Memory B cell (primary cell): Measurements from ENCODE around the gene HS3ST4.

Experiments used
- ATAC-seq: fragments of 150-1000 bp; cut with Tn5 transposase; 2 replicates; pipeline ENCODE4 v1.10.0; 2021; ENCODE audit warnings: low read depth, mild to moderate bottlenecking, moderate library complexity
- DNase-seq, 2 donors: peaks; one replicate each; pipeline ENCODE4 v3.0.0; 2022; ENCODE audit warnings: low spot score in 2 of 2
- H3K27ac Mint-ChIP-seq: one replicate; pipeline ENCODE4 v1.8.0; 2022; ENCODE audit warnings: mild to moderate bottlenecking, moderate library complexity, mixed read lengths
- H3K27me3 Mint-ChIP-seq: one replicate; pipeline ENCODE4 v1.8.0; 2022; ENCODE audit warnings: mixed read lengths
- H3K36me3 Mint-ChIP-seq: one replicate; pipeline ENCODE4 v1.8.0; 2022; ENCODE audit warnings: mild to moderate bottlenecking, mixed read lengths
- H3K4me1 Mint-ChIP-seq: one replicate; pipeline ENCODE4 v1.8.0; 2022; ENCODE audit warnings: mixed read lengths
- H3K4me3 Mint-ChIP-seq: one replicate; pipeline ENCODE4 v1.8.0; 2022; ENCODE audit warnings: mild to moderate bottlenecking, moderate library complexity, mixed read lengths
- H3K9me3 Mint-ChIP-seq: one replicate; pipeline ENCODE4 v1.8.0; 2022; ENCODE audit warnings: mixed read lengths

HS3ST4 gene

GRCh38 chr16:25823891-25824290 lies 132.1 kb downstream of the HS3ST4 start:
- ATAC-seq (no peak), DNase-seq (no peak)
- no peak overlapping the region for H3K4me3 Mint-ChIP-seq
- H3K27me3 Mint-ChIP-seq = no peaks in the 10 kb centered on the region
- H3K36me3 Mint-ChIP-seq = no peaks in the 10 kb centered on the region
- H3K4me1 Mint-ChIP-seq = no peaks in the 10 kb centered on the region
- no peak overlapping the region for H3K27ac Mint-ChIP-seq
- H3K9me3 Mint-ChIP-seq = no peaks in the 10 kb centered on the region

GRCh38 chr16:25827709-25828108 lies 135.9 kb downstream of the HS3ST4 start:
- H3K4me3 Mint-ChIP-seq = no peak overlapping the region

GRCh38 chr16:25828510-25828909 lies 136.8 kb downstream of the HS3ST4 start:
- H3K4me3 Mint-ChIP-seq = no peak overlapping the region
- peaks cover 9% of the 10 kb centered on the region for H3K27me3 Mint-ChIP-seq
- no peaks in the 10 kb centered on the region for H3K36me3 Mint-ChIP-seq
- ATAC-seq = no peak
- DNase-seq = no peak
- H3K27ac Mint-ChIP-seq = no peak overlapping the region
- no peaks in the 10 kb centered on the region for H3K9me3 Mint-ChIP-seq
- H3K4me1 Mint-ChIP-seq = no peaks in the 10 kb centered on the region

More at GRCh38 chr16:25827709-25828108, 135.9 kb downstream of the HS3ST4 start:
- no peaks in the 10 kb centered on the region for H3K9me3 Mint-ChIP-seq
- H3K4me1 Mint-ChIP-seq = no peaks in the 10 kb centered on the region
- DNase-seq (no peak), ATAC-seq (no peak)
- H3K27ac Mint-ChIP-seq = no peak overlapping the region
- no peaks in the 10 kb centered on the region for H3K36me3 Mint-ChIP-seq
- peaks cover 9% of the 10 kb centered on the region for H3K27me3 Mint-ChIP-seq

GRCh38 chr16:25832291-25832690 lies 140.5 kb downstream of the HS3ST4 start:
- ATAC-seq (no peak), DNase-seq (no peak)
- Mint-ChIP-seq H3K36me3 (no peaks in the 10 kb centered on the region), H3K27me3 (peaks cover 9% of the 10 kb centered on the region), H3K9me3 (no peaks in the 10 kb centered on the region), H3K4me3 (no peak overlapping the region), H3K27ac (no peak overlapping the region), H3K4me1 (no peaks in the 10 kb centered on the region)

GRCh38 chr16:25834101-25834500 lies 142.3 kb downstream of the HS3ST4 start:
- Mint-ChIP-seq H3K9me3 (no peaks in the 10 kb centered on the region), H3K4me1 (peaks cover 2% of the 10 kb centered on the region), H3K36me3 (no peaks in the 10 kb centered on the region), H3K27me3 (peaks cover 10% of the 10 kb centered on the region), H3K4me3 (no peak overlapping the region), H3K27ac (no peak overlapping the region)
- no peak for DNase-seq
- no peak for ATAC-seq

GRCh38 chr16:25835126-25835525 lies 143.4 kb downstream of the HS3ST4 start:
- DNase-seq (no peak), ATAC-seq (no peak)
- Mint-ChIP-seq H3K4me1 (peaks cover 2% of the 10 kb centered on the region), H3K27me3 (peaks cover 10% of the 10 kb centered on the region), H3K9me3 (no peaks in the 10 kb centered on the region), H3K27ac (no peak overlapping the region), H3K36me3 (no peaks in the 10 kb centered on the region), H3K4me3 (no peak overlapping the region)

- ATAC-seq = no peak
- Mint-ChIP-seq H3K36me3 (no peaks in the 10 kb centered on the region), H3K9me3 (no peaks in the 10 kb centered on the region), H3K4me1 (peaks cover 2% of the 10 kb centered on the region), H3K4me3 (no peak overlapping the region), H3K27ac (no peak overlapping the region), H3K27me3 (peaks cover 1% of the 10 kb centered on the region)
- peak; percentile 15 to 28 for DNase-seq
Measured at GRCh38 chr16:25838724-25839186, 147.0 kb downstream of the HS3ST4 start.

GRCh38 chr16:25841761-25842160 lies 150.0 kb downstream of the HS3ST4 start:
- Mint-ChIP-seq H3K27ac (no peak overlapping the region), H3K36me3 (no peaks in the 10 kb centered on the region), H3K4me3 (no peak overlapping the region), H3K9me3 (peaks cover 3% of the 10 kb centered on the region), H3K27me3 (peaks cover 1% of the 10 kb centered on the region), H3K4me1 (peaks cover 2% of the 10 kb centered on the region)
- ATAC-seq (no peak), DNase-seq (no peak)

- Mint-ChIP-seq H3K9me3 (peaks cover 3% of the 10 kb centered on the region), H3K36me3 (no peaks in the 10 kb centered on the region), H3K4me3 (no peak overlapping the region), H3K27ac (no peak overlapping the region), H3K27me3 (no peaks in the 10 kb centered on the region), H3K4me1 (no peaks in the 10 kb centered on the region)
- no peak for ATAC-seq
- no peak for DNase-seq
Measured at GRCh38 chr16:25845901-25846300, 154.1 kb downstream of the HS3ST4 start.

- ATAC-seq = no peak
- peaks cover 2% of the 10 kb centered on the region for H3K36me3 Mint-ChIP-seq
- peaks cover 3% of the 10 kb centered on the region for H3K9me3 Mint-ChIP-seq
- H3K27ac Mint-ChIP-seq = no peak overlapping the region
- H3K27me3 Mint-ChIP-seq = peaks cover 2% of the 10 kb centered on the region
- DNase-seq = no peak
- H3K4me1 Mint-ChIP-seq = no peaks in the 10 kb centered on the region
- H3K4me3 Mint-ChIP-seq = no peak overlapping the region
Measured at GRCh38 chr16:25854141-25854540, 162.4 kb downstream of the HS3ST4 start.

- H3K27me3 Mint-ChIP-seq = peaks cover 2% of the 10 kb centered on the region
- no peak for ATAC-seq
- no peak overlapping the region for H3K4me3 Mint-ChIP-seq
- H3K27ac Mint-ChIP-seq = no peak overlapping the region
- no peak for DNase-seq
- H3K4me1 Mint-ChIP-seq = no peaks in the 10 kb centered on the region
- H3K36me3 Mint-ChIP-seq = peaks cover 2% of the 10 kb centered on the region
- peaks cover 3% of the 10 kb centered on the region for H3K9me3 Mint-ChIP-seq
Measured at GRCh38 chr16:25855063-25855462, 163.3 kb downstream of the HS3ST4 start.

GRCh38 chr16:25855818-25856217 lies 164.1 kb downstream of the HS3ST4 start:
- DNase-seq (no peak), ATAC-seq (no peak)
- peaks cover 2% of the 10 kb centered on the region for H3K36me3 Mint-ChIP-seq
- H3K9me3 Mint-ChIP-seq = peaks cover 3% of the 10 kb centered on the region
- H3K4me1 Mint-ChIP-seq = no peaks in the 10 kb centered on the region
- no peak overlapping the region for H3K4me3 Mint-ChIP-seq
- H3K27ac Mint-ChIP-seq = no peak overlapping the region
- peaks cover 2% of the 10 kb centered on the region for H3K27me3 Mint-ChIP-seq

GRCh38 chr16:25859645-25860044 lies 167.9 kb downstream of the HS3ST4 start:
- ATAC-seq (no peak), DNase-seq (no peak)
- Mint-ChIP-seq H3K27me3 (peaks cover 2% of the 10 kb centered on the region), H3K4me3 (no peak overlapping the region), H3K36me3 (peaks cover 2% of the 10 kb centered on the region), H3K4me1 (no peaks in the 10 kb centered on the region), H3K27ac (no peak overlapping the region), H3K9me3 (peaks cover 7% of the 10 kb centered on the region)

GRCh38 chr16:25867041-25867440 lies 175.3 kb downstream of the HS3ST4 start:
- ATAC-seq = no peak
- no peaks in the 10 kb centered on the region for H3K4me1 Mint-ChIP-seq
- H3K27ac Mint-ChIP-seq = no peak overlapping the region
- H3K9me3 Mint-ChIP-seq = peaks cover 13% of the 10 kb centered on the region
- DNase-seq = no peak
- H3K27me3 Mint-ChIP-seq = no peaks in the 10 kb centered on the region
- no peak overlapping the region for H3K4me3 Mint-ChIP-seq
- H3K36me3 Mint-ChIP-seq = no peaks in the 10 kb centered on the region

- no peaks in the 10 kb centered on the region for H3K27me3 Mint-ChIP-seq
- no peaks in the 10 kb centered on the region for H3K4me1 Mint-ChIP-seq
- H3K9me3 Mint-ChIP-seq = peaks cover 16% of the 10 kb centered on the region
- no peaks in the 10 kb centered on the region for H3K36me3 Mint-ChIP-seq
- H3K4me3 Mint-ChIP-seq = no peak overlapping the region
- DNase-seq = no peak
- no peak for ATAC-seq
- H3K27ac Mint-ChIP-seq = no peak overlapping the region
Measured at GRCh38 chr16:25868106-25868505, 176.3 kb downstream of the HS3ST4 start.
